Gastrocnemius medialis (tissue), 4 donors: ENCODE results near the gene TRHDE. TPM values are rescaled to one million over a fixed set of nuclear protein-coding genes. Genes with fewer than 3 reads are reported as not detected.

Experiments used
- ATAC-seq, 2 donors: fragments of 150-250 bp; one replicate each; pipeline ENCODE4 v1.9.1; 2016
- DNase-seq, 2 donors: peaks; one replicate each; pipeline ENCODE4 v3.0.0-alpha.2; 2019
- H3K27ac ChIP-seq, 4 donors: fragments of 200-600 bp; sonication (generic); 1 replicate in 1 of 4; 2 replicates in 3 of 4; pipeline ENCODE4 v1.5.1; 2016 to 2018; ENCODE audit warnings: mild to moderate bottlenecking in 2 of 4, moderate library complexity in 1 of 4
- H3K27me3 ChIP-seq, 3 donors: fragments of 200-600 bp; sonication (generic) in 2 of 3; 1 replicate in 1 of 3; 2 replicates in 2 of 3; pipeline versions ENCODE4 v1.5.1 to v1.6.0; 2016 to 2019; ENCODE audit warnings: mild to moderate bottlenecking in 1 of 3, moderate library complexity in 1 of 3
- H3K36me3 ChIP-seq, 2 donors: fragments of 200-600 bp; sonication (generic) in 1 of 2; one replicate each; pipeline ENCODE4 v1.5.1; 2017 to 2018
- H3K4me1 ChIP-seq, 2 donors: fragments of 200-600 bp; sonication (generic) in 1 of 2; one replicate each; pipeline ENCODE4 v1.5.1; 2016 to 2017; ENCODE audit warnings: mild to moderate bottlenecking in 2 of 2
- H3K4me3 ChIP-seq, 4 donors: fragments of 200-600 bp; sonication (generic) in 3 of 4; 1 replicate in 1 of 4; 2 replicates in 3 of 4; pipeline ENCODE4 v1.5.1; 2016 to 2019; ENCODE audit warnings: mild to moderate bottlenecking in 2 of 4
- H3K9me3 ChIP-seq, 3 donors: fragments of 200-600 bp; sonication (generic) in 2 of 3; 1 replicate in 1 of 3; 2 replicates in 2 of 3; pipeline ENCODE4 v1.5.1; 2016 to 2019
- CTCF ChIP-seq, 5 experiments: fragments of 450-650 bp in 3 of 5; fragments of 200-600 bp in 2 of 5; sonication (generic) in 2 of 5; IDR thresholded peaks in 4 of 5; conservative IDR thresholded peaks in 1 of 5; 1 replicate in 4 of 5; 2 replicates in 1 of 5; pipeline ENCODE4 v1.5.1; 2016 to 2019; ENCODE audit warnings: antibody characterized with exemption in 5 of 5, mild to moderate bottlenecking in 3 of 5, moderate library complexity in 3 of 5
- POLR2A ChIP-seq, 2 donors: fragments of 450-650 bp; IDR thresholded peaks; one replicate each; pipeline ENCODE4 v1.6.1; 2017; ENCODE audit warnings: antibody characterized with exemption in 2 of 2, mild to moderate bottlenecking in 2 of 2, moderate library complexity in 2 of 2
- in situ Hi-C, 4 donors: fragments of 200-750 bp; cut with MboI; loops; one replicate each; pipeline versions ENCODE4 v1.15.0 to v1.8.0; 2017; ENCODE audit warnings: low sequenced_read_pairs in 4 of 4
- intact Hi-C: fragments of 100-400 bp; cut with DNase I; formaldehyde crosslinking; loops from one replicate; pipeline ENCODE4 v1.15.1; 2023; ENCODE audit warnings: low total_unique reads
- total RNA-seq, 4 donors: library from RNA; depleted of rRNA; stranded (reverse); fragments of >200 nt; gene quantifications; one replicate each; pipeline versions ENCODE4 v1.1.0 to v1.2.3, GENCODE V29; 2016

The TRHDE gene
- total RNA-seq, 4 donors from 2014 or later, result 0.17 to 3.4 (median 0.88) TPM

- in situ Hi-C loops, result no loop called here
These were observed 46.2 kb downstream of the TRHDE start for GRCh38 chr12:72318341-72318740.

GRCh38 chr12:72323881-72324280, 51.7 kb downstream of the TRHDE start:
- Histone ChIP-seq H3K27ac (no peak overlapping the region), H3K36me3 (no peaks in the 10 kb centered on the region), H3K9me3 (no peaks in the 10 kb centered on the region), H3K27me3 (no peaks in the 10 kb centered on the region), H3K4me3 (no peak overlapping the region), H3K4me1 (no peaks in the 10 kb centered on the region)
- intact Hi-C loops (no loop called here), in situ Hi-C loops (no loop called here)
- TF ChIP-seq CTCF (IDR thresholded peaks at IDR 0.05 in 4 of 5, conservative IDR thresholded peaks at IDR 0.05 in 1 of 5) (no peak), POLR2A (IDR thresholded peaks at IDR 0.05) (no peak)
- DNase-seq (no peak), ATAC-seq (no peak)

More at GRCh38 chr12:72318341-72318740, 46.2 kb downstream of the TRHDE start:
- DNase-seq, result no peak
- TF ChIP-seq CTCF (IDR thresholded peaks at IDR 0.05 in 4 of 5, conservative IDR thresholded peaks at IDR 0.05 in 1 of 5), result no peak
- H3K9me3 ChIP-seq, result no peaks in the 10 kb centered on the region
- peak in 1 of 2 donors; percentile 54 for ATAC-seq
- H3K36me3 ChIP-seq, result no peaks in the 10 kb centered on the region
- intact Hi-C loops, result no loop called here
- no peak overlapping the region for H3K27ac ChIP-seq
- no peaks in the 10 kb centered on the region for H3K27me3 ChIP-seq
- no peak overlapping the region for H3K4me3 ChIP-seq
- H3K4me1 ChIP-seq, result no peaks in the 10 kb centered on the region

GRCh38 chr12:72330301-72330700, 58.1 kb downstream of the TRHDE start:
- peak in 1 of 2 donors; percentile 39 for ATAC-seq

DNA sequence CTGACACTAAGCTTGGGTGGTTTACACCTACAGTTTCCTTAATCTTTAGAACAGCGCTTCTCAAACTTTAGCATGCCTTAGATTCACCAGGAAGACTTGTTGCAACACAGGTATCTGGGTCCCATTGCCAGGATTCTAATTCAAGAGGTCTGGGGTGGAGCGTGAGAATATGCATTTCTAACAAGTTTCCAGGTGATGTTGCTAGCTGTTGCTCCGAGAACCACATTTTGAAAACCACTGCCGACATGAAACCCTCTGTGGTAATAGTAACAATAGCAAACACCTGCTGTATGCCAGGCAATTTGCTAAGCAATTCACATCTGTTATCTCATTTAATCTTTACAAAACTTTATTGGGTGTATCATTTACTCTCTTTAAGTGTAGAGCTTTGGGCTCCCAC, 58.6 kb downstream of the TRHDE start:
- Histone ChIP-seq H3K36me3 (no peaks in the 10 kb centered on the region), H3K9me3 (no peaks in the 10 kb centered on the region), H3K4me1 (peaks cover 0 to 9% of the 10 kb centered on the region in 2 donors), H3K27me3 (no peaks in the 10 kb centered on the region), H3K4me3 (peak overlapping the region in 2 of 4 donors; percentile 22 to 46), H3K27ac (no peak overlapping the region)
- intact Hi-C loops, result no loop called here
- TF ChIP-seq POLR2A (IDR thresholded peaks at IDR 0.05), result no peak
- no peak for TF ChIP-seq CTCF (IDR thresholded peaks at IDR 0.05 in 4 of 5, conservative IDR thresholded peaks at IDR 0.05 in 1 of 5)
- DNase-seq, result no peak
- ATAC-seq, result peak in 1 of 2 donors; percentile 14
- in situ Hi-C loops, result no loop called here

More at GRCh38 chr12:72330301-72330700, 58.1 kb downstream of the TRHDE start:
- no peak for DNase-seq
- Histone ChIP-seq H3K4me3 (peak overlapping the region in 3 of 4 donors; percentile 22 to 46 (median 24)), H3K9me3 (no peaks in the 10 kb centered on the region), H3K4me1 (peaks cover 0 to 9% of the 10 kb centered on the region in 2 donors), H3K36me3 (no peaks in the 10 kb centered on the region), H3K27ac (no peak overlapping the region), H3K27me3 (no peaks in the 10 kb centered on the region)
- in situ Hi-C loops, result no loop called here
- no peak for TF ChIP-seq POLR2A (IDR thresholded peaks at IDR 0.05)
- TF ChIP-seq CTCF (IDR thresholded peaks at IDR 0.05 in 4 of 5, conservative IDR thresholded peaks at IDR 0.05 in 1 of 5), result no peak
- intact Hi-C loops, result no loop called here

DNA sequence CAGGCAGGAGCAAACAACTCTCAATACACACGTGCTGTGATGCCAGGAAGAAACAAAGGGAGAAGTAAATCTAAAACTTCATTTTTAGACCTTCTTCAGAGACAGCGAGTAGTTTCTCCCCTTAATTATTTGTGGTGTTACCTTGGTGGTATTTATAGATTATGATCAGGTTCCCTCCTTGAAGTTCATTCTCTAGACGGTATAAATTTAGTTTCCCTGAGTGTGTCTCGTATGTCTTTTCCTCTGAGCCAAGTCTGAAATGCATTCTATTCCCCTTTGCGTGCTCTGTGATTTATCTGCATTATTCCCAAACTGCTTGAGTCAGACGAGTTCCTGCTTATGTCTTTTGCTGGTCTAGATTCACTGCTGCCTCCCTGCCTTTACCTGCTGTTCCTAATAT, 65.2 kb downstream of the TRHDE start:
- peak; percentile 44 to 66 for ATAC-seq

More for the DNA sequence above, 65.2 kb downstream of the TRHDE start:
- in situ Hi-C loops, result no loop called here
- intact Hi-C loops, result no loop called here
- no peak for DNase-seq
- Histone ChIP-seq H3K9me3 (no peaks in the 10 kb centered on the region), H3K4me1 (peaks cover 10 to 15% of the 10 kb centered on the region in 2 donors), H3K36me3 (no peaks in the 10 kb centered on the region), H3K27ac (peak overlapping the region in 1 of 4 donors; percentile 21), H3K4me3 (peak overlapping the region in 1 of 4 donors; percentile 14), H3K27me3 (no peaks in the 10 kb centered on the region)
- TF ChIP-seq POLR2A (IDR thresholded peaks at IDR 0.05) (no peak), CTCF (IDR thresholded peaks at IDR 0.05 in 4 of 5, conservative IDR thresholded peaks at IDR 0.05 in 1 of 5) (no peak)
